Lower leg skin (tissue), 4 donors: ENCODE measurements around the gene SIK3. TPM values are rescaled to one million over a fixed set of nuclear protein-coding genes. Genes with fewer than 3 reads are reported as not detected.
"Not testable (repeated sequence)": the region's sequence is repeated elsewhere in the genome, so short reads cannot be mapped to it uniquely, and the experiment has no call there.

Source experiments
- DNase-seq, 2 donors: peaks; one replicate each; pipeline ENCODE4 v3.0.0-alpha.2; 2019; ENCODE audit warnings: low spot score in 2 of 2
- H3K4me3 ChIP-seq: fragments of 200-600 bp; sonication (generic); 2 replicates; pipeline ENCODE4 v1.5.1; 2017; ENCODE audit warnings: mild to moderate bottlenecking, low read depth; ENCODE audit not compliant: poor library complexity, severe bottlenecking
- POLR2A ChIP-seq, 2 donors: fragments of 450-650 bp; IDR thresholded peaks; one replicate each; pipeline ENCODE4 v1.6.1; 2016 to 2017; ENCODE audit warnings: antibody characterized with exemption in 2 of 2, mild to moderate bottlenecking in 1 of 2, moderate library complexity in 1 of 2
- WGBS, 2 donors: methylation state at CpG; one replicate each; pipeline ENCODE4 v1.1.5; 2018; 5-methylcytosine and 5-hydroxymethylcytosine counted together
- intact Hi-C: fragments of 100-400 bp; cut with DNase I; formaldehyde crosslinking; loops from one replicate; pipeline ENCODE4 v1.15.0; 2023; ENCODE audit warnings: low total_unique reads
- total RNA-seq, 4 donors: library from RNA; depleted of rRNA; stranded (reverse); fragments of >200 nt; gene quantifications; one replicate each; pipeline ENCODE4 v1.1.0, GENCODE V29; 2016
- TF ChIP-seq, protein P1 (sequence below), 3 donors: fragments of 450-650 bp; IDR thresholded peaks; one replicate each; pipeline ENCODE4 v1.5.1; 2016; ENCODE audit warnings: antibody characterized with exemption in 3 of 3, mild to moderate bottlenecking in 3 of 3, moderate library complexity in 2 of 3

SIK3 gene
- total RNA-seq, 4 donors from 2014 or later: 26.7 to 37.5 (median 30.1) TPM

DNA sequence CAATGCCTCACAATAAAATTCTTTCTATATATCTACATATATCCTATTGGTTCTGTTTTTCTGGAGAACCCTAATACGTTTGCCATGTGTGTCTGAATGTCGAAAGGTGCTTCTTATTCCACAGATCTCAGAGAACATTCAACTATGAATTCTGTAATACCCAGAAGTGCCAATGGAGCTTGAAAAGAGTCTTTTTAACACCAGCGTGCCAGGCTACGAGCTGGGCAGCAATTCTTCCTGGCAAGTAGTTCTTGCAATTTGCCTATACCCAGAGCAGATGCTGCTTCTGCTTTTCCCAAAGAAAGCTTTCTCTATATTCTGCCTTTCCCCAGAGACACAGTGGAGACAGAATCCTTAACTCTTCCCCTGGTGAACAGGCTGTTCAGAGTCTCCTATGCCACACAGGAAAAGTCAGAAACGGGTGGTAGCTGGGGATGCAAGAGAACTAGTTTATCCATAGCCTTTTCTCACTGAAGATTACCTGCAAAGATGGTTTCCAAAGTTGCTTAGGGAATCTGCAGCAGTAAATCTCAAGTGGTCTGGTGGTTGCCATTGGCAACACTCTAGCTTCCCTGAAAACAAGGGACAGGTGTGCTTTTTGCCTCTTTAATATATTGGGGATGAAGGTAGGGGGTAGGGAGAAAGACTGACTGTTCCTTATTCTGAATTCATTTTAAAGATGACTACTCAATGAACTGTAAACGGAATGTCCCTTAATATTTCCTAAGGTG lies 29.1 kb upstream of the SIK3 start:
- H3K4me3 ChIP-seq: no peak overlapping the region
- intact Hi-C loops: no loop called here
- TF ChIP-seq POLR2A (IDR thresholded peaks at IDR 0.05): no peak
- TF ChIP-seq, protein P1, sequence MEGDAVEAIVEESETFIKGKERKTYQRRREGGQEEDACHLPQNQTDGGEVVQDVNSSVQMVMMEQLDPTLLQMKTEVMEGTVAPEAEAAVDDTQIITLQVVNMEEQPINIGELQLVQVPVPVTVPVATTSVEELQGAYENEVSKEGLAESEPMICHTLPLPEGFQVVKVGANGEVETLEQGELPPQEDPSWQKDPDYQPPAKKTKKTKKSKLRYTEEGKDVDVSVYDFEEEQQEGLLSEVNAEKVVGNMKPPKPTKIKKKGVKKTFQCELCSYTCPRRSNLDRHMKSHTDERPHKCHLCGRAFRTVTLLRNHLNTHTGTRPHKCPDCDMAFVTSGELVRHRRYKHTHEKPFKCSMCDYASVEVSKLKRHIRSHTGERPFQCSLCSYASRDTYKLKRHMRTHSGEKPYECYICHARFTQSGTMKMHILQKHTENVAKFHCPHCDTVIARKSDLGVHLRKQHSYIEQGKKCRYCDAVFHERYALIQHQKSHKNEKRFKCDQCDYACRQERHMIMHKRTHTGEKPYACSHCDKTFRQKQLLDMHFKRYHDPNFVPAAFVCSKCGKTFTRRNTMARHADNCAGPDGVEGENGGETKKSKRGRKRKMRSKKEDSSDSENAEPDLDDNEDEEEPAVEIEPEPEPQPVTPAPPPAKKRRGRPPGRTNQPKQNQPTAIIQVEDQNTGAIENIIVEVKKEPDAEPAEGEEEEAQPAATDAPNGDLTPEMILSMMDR (IDR thresholded peaks at IDR 0.05): no peak
- no peak for DNase-seq
- 70 to 84% methylated on average over 6 of the region's 6 CpGs for WGBS, 2 donors

DNA sequence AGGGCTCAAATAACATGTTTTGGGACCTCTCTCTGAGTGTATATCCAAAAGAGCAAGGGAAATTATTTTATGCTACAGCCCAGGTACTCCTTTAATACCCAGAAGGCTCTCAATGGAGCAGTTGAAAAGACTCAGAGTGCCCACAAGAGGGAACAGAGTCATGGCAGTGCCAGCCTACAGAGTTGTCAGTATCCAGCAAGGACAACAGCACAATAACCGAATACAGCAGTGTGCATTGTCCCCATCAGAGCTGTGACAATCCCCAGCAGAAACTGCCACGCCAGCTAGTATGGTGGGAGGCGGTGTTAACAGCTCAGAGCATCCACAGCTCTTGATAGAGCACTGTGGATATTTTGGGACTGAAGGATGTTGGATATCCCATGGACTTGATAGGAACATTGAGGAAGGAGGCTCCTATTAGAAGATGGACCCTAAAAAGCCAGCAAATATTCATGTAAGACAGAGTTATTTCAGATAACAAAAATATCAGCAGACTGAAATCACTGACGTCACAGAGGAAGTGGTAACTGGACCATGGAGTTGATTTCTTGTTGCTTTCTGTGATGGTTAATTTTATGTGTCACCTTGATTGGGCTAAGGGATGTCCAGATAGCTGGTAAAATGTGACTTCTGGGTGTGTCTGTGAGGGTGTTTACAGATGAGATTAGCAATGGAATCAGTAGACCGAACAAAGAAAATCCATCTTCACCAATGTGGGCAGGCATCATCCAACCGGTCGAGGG lies 28.2 kb upstream of the SIK3 start:
- peak in 1 of 2 donors; percentile 37 for DNase-seq
- 85 to 92% methylated on average over 7 of the region's 7 CpGs for WGBS, 2 donors
- TF ChIP-seq POLR2A (IDR thresholded peaks at IDR 0.05): no peak
- TF ChIP-seq, protein P1 (IDR thresholded peaks at IDR 0.05): no peak
- intact Hi-C loops: no loop called here
- no peak overlapping the region for H3K4me3 ChIP-seq

DNA sequence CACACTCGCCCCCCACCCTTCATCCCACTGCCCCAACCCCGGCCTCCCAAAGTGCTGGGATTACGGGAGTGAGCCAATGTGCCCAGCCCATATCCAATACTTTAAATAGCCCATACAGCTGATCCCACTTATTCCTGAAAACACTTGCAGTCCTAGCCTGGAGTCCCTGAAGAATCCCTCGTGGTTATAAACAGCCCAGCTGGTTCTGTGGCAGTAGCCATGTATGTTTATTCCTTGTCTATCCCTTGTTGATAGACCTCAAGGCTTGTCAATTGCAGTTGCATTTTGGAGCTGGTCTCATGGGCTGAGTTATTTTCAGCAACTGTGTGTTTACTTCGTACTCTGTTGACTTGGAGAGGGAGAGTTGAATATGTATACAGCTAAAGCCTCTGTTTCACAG lies 24.3 kb upstream of the SIK3 start:
- WGBS, 2 donors: 72 to 77% methylated on average over 5 of the region's 5 CpGs
- DNase-seq: no peak
- no peak for TF ChIP-seq POLR2A (IDR thresholded peaks at IDR 0.05)
- TF ChIP-seq, protein P1 (IDR thresholded peaks at IDR 0.05): no peak
- no peak overlapping the region for H3K4me3 ChIP-seq
- intact Hi-C loops: no loop called here

DNA sequence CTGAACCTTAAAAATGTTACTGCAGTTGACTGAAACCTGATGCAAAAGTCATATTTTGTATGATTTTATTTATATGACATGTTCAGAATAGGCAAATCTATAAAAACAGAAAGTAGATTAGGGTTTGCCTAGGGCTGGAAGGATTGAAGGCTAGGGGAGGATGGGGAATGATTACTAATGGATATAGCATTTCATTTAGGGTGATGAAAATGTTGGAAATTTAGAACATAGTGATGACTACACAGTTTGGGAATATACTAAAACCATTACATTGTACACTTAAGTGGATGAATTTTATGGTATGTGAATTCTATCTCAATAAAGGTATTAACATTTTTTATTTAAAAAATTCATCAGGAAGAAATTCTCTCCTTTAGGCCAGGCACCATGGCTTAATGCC lies 22.9 kb upstream of the SIK3 start:
- intact Hi-C loops: no loop called here
- TF ChIP-seq POLR2A (IDR thresholded peaks at IDR 0.05): no peak
- TF ChIP-seq, protein P1 (IDR thresholded peaks at IDR 0.05): no peak
- no peak overlapping the region for H3K4me3 ChIP-seq
- no peak for DNase-seq

DNA sequence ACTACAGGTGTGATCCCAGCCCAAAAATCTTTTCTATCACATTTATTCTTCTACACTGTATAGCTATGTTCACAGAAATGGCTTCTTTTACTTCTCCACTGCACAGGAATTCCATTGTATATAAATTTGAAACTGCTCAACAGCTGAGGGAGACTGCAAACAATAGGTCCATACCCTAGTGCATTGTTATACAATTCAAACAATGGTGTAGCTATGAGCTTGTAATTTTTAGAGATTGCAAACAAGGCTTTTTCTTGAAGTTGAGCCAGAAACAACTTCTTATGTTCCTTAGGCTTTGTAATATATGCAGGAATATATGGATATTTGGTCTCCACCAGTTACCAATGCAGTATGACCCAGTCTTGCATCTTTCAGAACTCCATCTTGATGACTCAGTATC lies 19.5 kb upstream of the SIK3 start:
- no peak for DNase-seq
- no peak overlapping the region for H3K4me3 ChIP-seq
- intact Hi-C loops: no loop called here
- TF ChIP-seq POLR2A (IDR thresholded peaks at IDR 0.05): no peak
- TF ChIP-seq, protein P1 (IDR thresholded peaks at IDR 0.05): no peak

DNA sequence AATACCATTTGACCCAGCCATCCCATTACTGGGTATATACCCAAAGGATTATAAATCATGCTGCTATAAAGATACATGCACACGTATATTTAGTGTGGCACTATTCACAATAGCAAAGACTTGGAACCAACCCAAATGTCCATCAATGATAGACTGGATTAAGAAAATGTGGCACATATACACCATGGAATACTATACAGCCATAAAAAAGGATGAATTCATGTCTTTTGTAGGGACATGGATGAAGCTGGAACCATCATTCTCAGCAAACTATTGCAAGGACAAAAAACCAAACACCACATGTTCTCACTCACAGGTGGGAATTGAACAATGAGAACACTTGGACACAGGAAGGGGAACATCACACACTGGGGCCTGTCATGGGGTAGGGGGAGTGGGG lies 14.7 kb upstream of the SIK3 start:
- H3K4me3 ChIP-seq, DNase-seq, intact Hi-C loops: not testable (repeated sequence)
- 70 to 75% methylated on average over 1 of the region's 1 CpG for WGBS, 2 donors

DNA sequence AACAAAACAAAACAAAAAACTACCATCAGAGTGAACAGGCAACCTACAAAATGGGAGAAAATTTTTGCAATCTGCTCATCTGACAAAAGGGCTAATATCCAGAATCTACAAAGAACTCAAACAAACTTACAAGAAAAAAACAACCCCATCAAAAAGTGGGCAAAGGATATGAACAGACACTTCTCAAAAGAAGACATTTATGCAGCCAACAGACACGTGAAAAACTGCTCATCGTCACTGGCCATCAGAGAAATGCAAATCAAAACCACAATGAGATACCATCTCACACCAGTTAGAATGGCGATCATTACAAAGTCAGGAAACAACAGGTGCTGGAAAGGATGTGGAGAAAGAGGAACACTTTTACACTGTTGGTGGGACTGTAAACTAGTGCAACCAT lies 14.3 kb upstream of the SIK3 start:
- WGBS, 2 donors: 57 to 59% methylated on average over 3 of the region's 3 CpGs
- intact Hi-C loops, DNase-seq, H3K4me3 ChIP-seq: not testable (repeated sequence)
